Measurements from ENCODE around the gene EMP1. TPM values are rescaled to one million over a fixed set of nuclear protein-coding genes. Genes with fewer than 3 reads are reported as not detected.

The EMP1 gene
- total RNA-seq, 4 donors from 2014 or later, result 237 to 838 (median 402) TPM

DNA sequence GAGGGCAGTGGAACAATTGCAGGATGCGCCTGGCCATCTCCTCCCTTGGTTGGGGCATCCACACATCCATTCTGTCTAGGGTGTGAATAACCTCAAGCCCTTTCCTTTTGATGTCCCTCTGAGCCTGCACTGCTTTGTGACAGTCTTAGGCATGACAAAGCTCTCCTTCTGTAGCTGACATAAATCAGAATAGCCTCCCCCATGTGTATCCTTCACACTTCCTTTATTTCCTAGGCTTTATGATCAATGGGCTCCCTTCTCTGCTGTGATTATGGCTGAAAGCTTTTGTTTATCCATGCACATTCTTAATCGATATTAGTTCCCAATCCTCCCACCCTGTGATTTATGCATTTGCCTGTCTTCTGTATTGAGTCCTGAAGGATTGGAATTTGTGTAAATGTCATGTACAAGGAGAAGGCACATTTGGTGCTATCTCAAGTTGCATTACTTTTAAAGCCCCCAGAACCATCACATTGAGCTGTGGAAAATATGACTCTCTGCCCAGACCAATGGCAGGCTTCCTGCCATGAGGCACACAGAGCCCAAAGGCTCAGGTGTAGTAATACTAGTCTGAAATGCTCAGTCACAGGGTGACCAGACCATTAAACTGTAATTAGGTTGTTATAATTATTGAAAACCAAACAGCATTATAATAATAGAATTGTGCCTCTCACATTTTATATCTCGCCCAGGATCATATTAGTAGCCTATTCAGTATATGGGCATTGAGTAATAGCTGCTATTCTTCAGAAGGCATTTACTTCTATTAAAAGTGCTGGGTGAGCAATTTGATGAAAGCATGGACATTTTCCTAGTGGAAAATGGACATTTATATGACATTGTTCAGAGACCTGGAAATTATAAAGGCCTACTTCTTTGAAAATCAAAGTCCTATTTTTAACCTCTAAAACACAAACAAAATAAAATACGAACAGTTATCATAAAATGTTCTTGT lies 14.0 kb downstream of the EMP1 start:
- 50 to 57% methylated on average over 4 of the region's 4 CpGs for WGBS, 2 donors
- H3K4me3 ChIP-seq (ENCODE audit: low read depth, poor library complexity, severe bottlenecking), result no peak overlapping the region
- TF ChIP-seq POLR2A (IDR thresholded peaks at IDR 0.05), result no peak
- TF ChIP-seq CTCF (IDR thresholded peaks at IDR 0.05), result no peak
- intact Hi-C loops (cut with DNase I; ENCODE audit: low total_unique reads), result loop anchor here (10.0 kb wide), 2 partner anchors 186 to 416 kb away; no protein-coding TSS in a partner anchor
- no peak for DNase-seq (ENCODE audit: low spot score in 2 of 2)

- intact Hi-C loops (cut with DNase I; ENCODE audit: low total_unique reads), result loop anchor here (10.0 kb wide), 2 partner anchors 187 to 417 kb away; no protein-coding TSS in a partner anchor
- no peak overlapping the region for H3K4me3 ChIP-seq (ENCODE audit: low read depth, poor library complexity, severe bottlenecking)
- TF ChIP-seq CTCF (IDR thresholded peaks at IDR 0.05), result no peak
- TF ChIP-seq POLR2A (IDR thresholded peaks at IDR 0.05), result no peak
- 43 to 49% methylated on average over 7 of the region's 7 CpGs for WGBS, 2 donors
- DNase-seq (ENCODE audit: low spot score in 2 of 2), result no peak
These were observed 14.8 kb downstream of the EMP1 start for GRCh38 chr12:13211191-13211858.

DNA sequence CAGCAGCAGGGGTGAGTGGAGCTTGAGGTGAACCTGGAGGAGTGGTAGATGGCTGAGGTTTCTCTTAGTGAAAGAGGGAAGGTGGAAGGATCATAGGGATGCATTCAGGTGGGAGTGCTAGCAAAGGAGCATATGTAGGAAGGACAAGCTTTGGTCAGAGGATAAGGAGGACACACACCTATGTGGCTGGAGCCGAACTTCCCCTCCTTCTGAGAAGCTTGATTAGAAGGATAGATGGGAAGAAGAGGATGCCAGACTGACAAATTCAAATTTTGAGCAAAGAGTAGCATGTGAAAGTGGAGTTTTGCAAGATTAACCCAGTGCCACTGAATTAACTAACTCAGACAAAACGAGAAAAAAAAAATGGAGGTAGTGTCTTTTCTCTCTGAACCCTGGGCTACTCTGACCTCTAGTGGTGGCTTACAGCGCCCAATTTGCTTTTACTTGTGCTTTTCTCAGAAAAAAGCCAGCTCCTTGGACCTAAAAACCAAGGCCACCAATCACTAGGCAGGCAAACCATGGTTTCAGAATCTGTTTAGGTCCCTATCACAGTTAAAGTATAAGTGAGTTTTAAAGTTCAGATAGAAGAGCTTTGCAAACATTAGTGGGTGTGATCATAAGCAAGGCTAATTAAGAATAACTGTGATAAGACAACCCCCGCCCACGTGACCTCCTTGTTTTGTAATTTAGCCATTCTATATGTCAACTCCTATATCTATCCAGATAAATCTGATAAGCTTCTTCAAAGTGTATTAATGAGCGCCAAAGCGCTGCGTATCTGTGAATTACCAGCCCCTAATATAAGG lies 15.5 kb downstream of the EMP1 start:
- H3K4me3 ChIP-seq (ENCODE audit: low read depth, poor library complexity, severe bottlenecking), result no peak overlapping the region
- TF ChIP-seq CTCF (IDR thresholded peaks at IDR 0.05) (no peak), POLR2A (IDR thresholded peaks at IDR 0.05) (no peak)
- intact Hi-C loops (cut with DNase I; ENCODE audit: low total_unique reads), result loop anchor here (10.0 kb wide), 2 partner anchors 187 to 417 kb away; no protein-coding TSS in a partner anchor
- 55% methylated on average over 8 of the region's 8 CpGs for WGBS, 2 donors
- no peak for DNase-seq (ENCODE audit: low spot score in 2 of 2)

- no peak overlapping the region for H3K4me3 ChIP-seq (ENCODE audit: low read depth, poor library complexity, severe bottlenecking)
- no peak for TF ChIP-seq CTCF (IDR thresholded peaks at IDR 0.05)
- TF ChIP-seq POLR2A (IDR thresholded peaks at IDR 0.05), result no peak
- WGBS, 2 donors, result 94 to 97% methylated on average over 4 of the region's 4 CpGs
- intact Hi-C loops (cut with DNase I; ENCODE audit: low total_unique reads), result loop anchor here (10.0 kb wide), 2 partner anchors 190 to 420 kb away; no protein-coding TSS in a partner anchor
- no peak for DNase-seq (ENCODE audit: low spot score in 2 of 2)
These were observed 18.5 kb downstream of the EMP1 start for GRCh38 chr12:13215056-13215455.

DNA sequence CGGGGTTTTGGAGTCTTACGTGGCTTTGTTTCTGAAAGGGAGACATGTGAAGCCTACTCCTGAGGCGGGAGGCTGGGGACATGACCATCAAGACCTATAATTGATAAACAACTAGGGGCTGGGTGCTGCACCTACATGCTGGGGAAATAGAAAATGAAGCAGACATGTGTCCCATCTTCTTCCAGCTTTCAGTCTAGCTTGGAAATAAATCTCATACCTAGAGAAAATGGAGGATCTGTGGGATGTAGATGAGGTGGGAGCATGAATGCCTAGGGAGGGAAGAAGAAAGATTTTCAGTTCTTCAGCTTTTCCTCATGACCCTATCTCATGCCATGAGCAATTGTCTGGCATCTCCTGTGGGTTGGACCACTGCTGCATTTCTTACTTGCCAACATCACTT lies 22.1 kb downstream of the EMP1 start:
- intact Hi-C loops (cut with DNase I; ENCODE audit: low total_unique reads), result loop anchor here (10.0 kb wide), 2 partner anchors 194 to 424 kb away; no protein-coding TSS in a partner anchor

More for the DNA sequence above, 22.1 kb downstream of the EMP1 start:
- 94 to 98% methylated on average over 3 of the region's 3 CpGs for WGBS, 2 donors
- H3K4me3 ChIP-seq (ENCODE audit: low read depth, poor library complexity, severe bottlenecking), result no peak overlapping the region
- DNase-seq (ENCODE audit: low spot score in 2 of 2), result no peak
- no peak for TF ChIP-seq CTCF (IDR thresholded peaks at IDR 0.05)
- no peak for TF ChIP-seq POLR2A (IDR thresholded peaks at IDR 0.05)

Measured in lower leg skin (tissue), 4 donors.